Astrocyte (in vitro differentiated cells and primary cell): ENCODE results near the gene CEP128. TPM values are rescaled to one million over a fixed set of nuclear protein-coding genes. Genes with fewer than 3 reads are reported as not detected.

Source experiments
- DNase-seq: peaks from one replicate; pipeline ENCODE4 v3.0.0-alpha.2; 2010; ENCODE audit warnings: low read depth
- FAIRE-seq: peaks from 2 replicates; lab custom pipeline; 2011; peaks lifted over from hg19 to GRCh38; lab: Jason Lieb, UNC
- H2AFZ ChIP-seq: 2 replicates; pipeline ENCODE4 v1.6.0; 2012; ENCODE audit warnings: low read depth, low read length, inconsistent platforms
- H3K27ac ChIP-seq: 2 replicates; pipeline ENCODE4 v1.5.1; 2011; ENCODE audit warnings: low read depth, low read length, inconsistent platforms
- H3K27me3 ChIP-seq: 2 replicates; pipeline ENCODE4 v1.6.0; 2011; ENCODE audit warnings: low read length, inconsistent platforms; ENCODE audit not compliant: insufficient read depth
- H3K36me3 ChIP-seq: 2 replicates; pipeline ENCODE4 v1.5.1; 2011; ENCODE audit warnings: low read length, inconsistent platforms; ENCODE audit not compliant: insufficient read depth
- H3K4me1 ChIP-seq: 2 replicates; pipeline ENCODE4 v1.5.1; 2011; ENCODE audit warnings: low read length, inconsistent platforms; ENCODE audit not compliant: insufficient read depth
- H3K4me2 ChIP-seq: 2 replicates; pipeline ENCODE4 v1.6.0; 2012; ENCODE audit warnings: low read length, inconsistent platforms
- H3K4me3 ChIP-seq: 2 replicates; pipeline ENCODE4 v1.5.1; 2011; ENCODE audit warnings: low read depth, mild to moderate bottlenecking, low read length, inconsistent platforms; ENCODE audit not compliant: insufficient read depth
- H3K79me2 ChIP-seq: 2 replicates; pipeline ENCODE4 v1.6.0; 2012; ENCODE audit warnings: mild to moderate bottlenecking, low read length, inconsistent platforms; ENCODE audit not compliant: insufficient read depth
- H3K9ac ChIP-seq: 2 replicates; pipeline ENCODE4 v1.6.0; 2012; ENCODE audit warnings: mild to moderate bottlenecking, low read length, inconsistent platforms
- H3K9me3 ChIP-seq: 2 replicates; pipeline ENCODE4 v1.5.1; 2012; ENCODE audit warnings: low read depth, mild to moderate bottlenecking, low read length, inconsistent platforms; ENCODE audit not compliant: insufficient read depth
- H4K20me1 ChIP-seq: 2 replicates; pipeline ENCODE4 v1.6.0; 2012; ENCODE audit warnings: low read length, inconsistent platforms; ENCODE audit not compliant: insufficient read depth
- H3K27ac Mint-ChIP-seq: one replicate; pipeline ENCODE4 v1.8.0; 2021; ENCODE audit warnings: mild to moderate bottlenecking, mixed read lengths; ENCODE audit not compliant: unreplicated experiment
- H3K27me3 Mint-ChIP-seq: one replicate; pipeline ENCODE4 v1.8.0; 2021; ENCODE audit warnings: low read depth, mixed read lengths; ENCODE audit not compliant: unreplicated experiment
- H3K36me3 Mint-ChIP-seq: one replicate; pipeline ENCODE4 v1.8.0; 2021; ENCODE audit warnings: low read depth, mixed read lengths; ENCODE audit not compliant: unreplicated experiment
- H3K4me1 Mint-ChIP-seq: one replicate; pipeline ENCODE4 v1.8.0; 2021; ENCODE audit warnings: low read depth, mixed read lengths; ENCODE audit not compliant: unreplicated experiment
- H3K4me3 Mint-ChIP-seq: one replicate; pipeline ENCODE4 v1.8.0; 2021; ENCODE audit warnings: mild to moderate bottlenecking, moderate library complexity, mixed read lengths; ENCODE audit not compliant: unreplicated experiment
- H3K9me3 Mint-ChIP-seq: one replicate; pipeline ENCODE4 v1.8.0; 2021; ENCODE audit warnings: mild to moderate bottlenecking, mixed read lengths; ENCODE audit not compliant: unreplicated experiment
- EZH2 ChIP-seq: IDR thresholded peaks from 2 replicates; pipeline ENCODE4 v1.6.1; 2012; ENCODE audit warnings: mild to moderate bottlenecking, low read length, inconsistent platforms; ENCODE audit not compliant: insufficient read depth
- total RNA-seq: library from RNA; stranded (reverse); gene quantifications from 2 replicates; pipeline ENCODE4 v1.2.1, GENCODE V29; 2021
- TF ChIP-seq, protein P1 (sequence below): IDR thresholded peaks from 2 replicates; pipeline ENCODE4 v1.5.1; 2011; ENCODE audit warnings: low read depth, mild to moderate bottlenecking, inconsistent platforms, low read length, moderate library complexity; ENCODE audit not compliant: insufficient read depth

CEP128 gene
- total RNA-seq, 1 donor from 2014 or later, result 6.4 TPM

DNA sequence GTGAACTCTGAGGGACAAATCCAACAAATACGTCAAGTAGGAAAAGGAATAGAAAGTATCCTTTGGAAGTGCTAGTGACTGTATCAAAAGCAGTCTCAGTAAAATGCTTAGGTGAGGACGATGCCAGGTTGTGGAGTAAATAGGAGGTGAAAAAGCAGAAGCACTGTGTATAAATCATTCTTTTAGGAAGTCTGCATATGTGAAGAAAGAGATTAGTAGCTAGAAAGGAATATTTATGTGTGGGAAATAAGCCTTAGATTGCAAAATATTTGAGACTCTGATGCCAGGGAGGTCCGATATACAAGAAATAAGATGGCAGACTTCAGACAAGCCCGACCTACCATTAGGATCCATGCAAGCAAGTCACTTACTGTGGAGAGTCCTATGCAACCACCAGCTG lies 7.9 kb downstream of the CEP128 start:
- Histone ChIP-seq H3K27ac (no peak overlapping the region), H3K4me2 (no peak overlapping the region), H3K27me3 (no peaks in the 10 kb centered on the region), H3K9me3 (no peaks in the 10 kb centered on the region), H3K9ac (no peak overlapping the region), H3K4me1 (peaks cover 16% of the 10 kb centered on the region), H4K20me1 (no peaks in the 10 kb centered on the region), H3K36me3 (no peaks in the 10 kb centered on the region), H3K4me3 (no peak overlapping the region), H3K79me2 (peaks cover 20% of the 10 kb centered on the region), H2AFZ (no peak overlapping the region)
- Mint-ChIP-seq H3K4me3 (no peak overlapping the region), H3K4me1 (peaks cover 11% of the 10 kb centered on the region), H3K36me3 (no peaks in the 10 kb centered on the region), H3K9me3 (no peaks in the 10 kb centered on the region), H3K27me3 (no peaks in the 10 kb centered on the region), H3K27ac (no peak overlapping the region)
- no peak for TF ChIP-seq EZH2
- TF ChIP-seq, protein P1, sequence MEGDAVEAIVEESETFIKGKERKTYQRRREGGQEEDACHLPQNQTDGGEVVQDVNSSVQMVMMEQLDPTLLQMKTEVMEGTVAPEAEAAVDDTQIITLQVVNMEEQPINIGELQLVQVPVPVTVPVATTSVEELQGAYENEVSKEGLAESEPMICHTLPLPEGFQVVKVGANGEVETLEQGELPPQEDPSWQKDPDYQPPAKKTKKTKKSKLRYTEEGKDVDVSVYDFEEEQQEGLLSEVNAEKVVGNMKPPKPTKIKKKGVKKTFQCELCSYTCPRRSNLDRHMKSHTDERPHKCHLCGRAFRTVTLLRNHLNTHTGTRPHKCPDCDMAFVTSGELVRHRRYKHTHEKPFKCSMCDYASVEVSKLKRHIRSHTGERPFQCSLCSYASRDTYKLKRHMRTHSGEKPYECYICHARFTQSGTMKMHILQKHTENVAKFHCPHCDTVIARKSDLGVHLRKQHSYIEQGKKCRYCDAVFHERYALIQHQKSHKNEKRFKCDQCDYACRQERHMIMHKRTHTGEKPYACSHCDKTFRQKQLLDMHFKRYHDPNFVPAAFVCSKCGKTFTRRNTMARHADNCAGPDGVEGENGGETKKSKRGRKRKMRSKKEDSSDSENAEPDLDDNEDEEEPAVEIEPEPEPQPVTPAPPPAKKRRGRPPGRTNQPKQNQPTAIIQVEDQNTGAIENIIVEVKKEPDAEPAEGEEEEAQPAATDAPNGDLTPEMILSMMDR, result no peak
- no peak for FAIRE-seq
- DNase-seq, result no peak

DNA sequence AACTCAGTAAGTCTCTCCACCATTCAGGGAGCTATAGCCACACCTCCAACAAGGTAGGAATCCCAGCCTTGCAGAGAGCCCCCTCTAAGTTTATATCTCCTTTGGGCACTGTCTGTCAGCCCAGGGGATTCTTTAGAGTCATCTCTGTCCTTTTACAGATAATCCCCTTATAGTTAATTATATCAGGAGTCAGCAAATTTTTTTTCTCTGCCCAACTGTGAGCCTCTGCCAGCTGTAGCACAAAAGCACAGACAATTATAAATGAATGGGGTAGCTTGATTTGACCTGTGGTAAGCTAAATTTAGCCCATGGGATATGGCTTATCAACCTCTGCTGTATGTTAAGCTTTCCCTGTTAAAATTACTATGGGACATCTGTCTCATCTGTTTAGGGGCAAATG lies 8.3 kb downstream of the CEP128 start:
- H4K20me1 ChIP-seq, result no peaks in the 10 kb centered on the region
- H3K4me2 ChIP-seq, result no peak overlapping the region
- no peaks in the 10 kb centered on the region for H3K36me3 Mint-ChIP-seq
- H3K79me2 ChIP-seq, result peaks cover 22% of the 10 kb centered on the region
- no peak overlapping the region for H3K4me3 Mint-ChIP-seq
- no peak overlapping the region for H3K27ac ChIP-seq
- no peak overlapping the region for H2AFZ ChIP-seq
- H3K9me3 ChIP-seq, result no peaks in the 10 kb centered on the region
- H3K27me3 ChIP-seq, result no peaks in the 10 kb centered on the region
- H3K36me3 ChIP-seq, result no peaks in the 10 kb centered on the region
- no peaks in the 10 kb centered on the region for H3K27me3 Mint-ChIP-seq
- FAIRE-seq (no peak), DNase-seq (no peak)
- no peaks in the 10 kb centered on the region for H3K9me3 Mint-ChIP-seq
- H3K4me1 ChIP-seq, result peaks cover 16% of the 10 kb centered on the region
- no peak overlapping the region for H3K9ac ChIP-seq
- no peak overlapping the region for H3K27ac Mint-ChIP-seq
- TF ChIP-seq EZH2, result no peak
- TF ChIP-seq, protein P1, result no peak
- peaks cover 11% of the 10 kb centered on the region for H3K4me1 Mint-ChIP-seq
- no peak overlapping the region for H3K4me3 ChIP-seq

DNA sequence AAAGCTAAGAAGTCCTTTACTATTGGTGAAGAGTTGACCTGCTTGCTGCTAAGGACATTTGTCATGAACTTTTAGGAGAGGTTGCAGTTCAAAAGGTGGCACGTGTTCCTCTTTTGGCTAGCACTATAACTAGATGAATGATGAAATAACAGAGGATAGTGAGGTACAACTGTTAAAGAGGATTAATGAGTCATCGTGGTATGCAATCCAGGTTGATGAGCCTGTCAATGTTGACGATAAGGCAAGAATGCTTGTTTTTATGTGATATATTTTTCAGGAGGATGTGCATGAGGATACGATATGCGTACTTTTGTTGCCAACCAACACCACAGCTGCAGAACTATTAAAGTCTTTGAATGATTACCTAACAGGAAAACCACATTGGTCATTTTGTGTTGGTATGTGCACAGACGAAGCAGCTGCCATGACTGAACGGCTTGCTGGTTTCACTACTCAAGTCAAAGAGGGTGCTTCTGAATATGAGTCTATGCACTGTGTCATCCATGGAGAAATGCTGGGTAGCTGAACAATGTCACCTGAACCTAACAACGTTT lies 10.6 kb downstream of the CEP128 start:
- Histone ChIP-seq H2AFZ (no peak overlapping the region), H3K36me3 (no peaks in the 10 kb centered on the region), H3K4me3 (peak overlapping the region; percentile 26), H3K4me2 (peak overlapping the region; percentile 70), H3K27ac (peak overlapping the region; percentile 5), H3K4me1 (peaks cover 21% of the 10 kb centered on the region), H3K27me3 (no peaks in the 10 kb centered on the region), H4K20me1 (no peaks in the 10 kb centered on the region), H3K9ac (no peak overlapping the region), H3K9me3 (no peaks in the 10 kb centered on the region), H3K79me2 (peaks cover 36% of the 10 kb centered on the region)
- Mint-ChIP-seq H3K36me3 (no peaks in the 10 kb centered on the region), H3K9me3 (no peaks in the 10 kb centered on the region), H3K4me3 (no peak overlapping the region), H3K4me1 (peaks cover 21% of the 10 kb centered on the region), H3K27ac (peak overlapping the region; percentile 75), H3K27me3 (no peaks in the 10 kb centered on the region)
- FAIRE-seq (peak; percentile 58), DNase-seq (peak; percentile 93)
- no peak for TF ChIP-seq EZH2
- TF ChIP-seq, protein P1, result no peak
